OCI-LY7 (cell line): ENCODE data around the gene ECI2.

Experiments used
- EZH2phosphoT487 ChIP-seq: fragments of 200-600 bp; sonication (generic); IDR thresholded peaks from 2 replicates; pipeline ENCODE4 v1.6.1; 2018; ENCODE audit warnings: low read depth, borderline replicate concordance, mild to moderate bottlenecking, mixed run types, antibody characterized with exemption, low read length, moderate library complexity, mixed read lengths
- TF ChIP-seq, protein P1 (sequence below): fragments of 200-600 bp; sonication (generic); conservative IDR thresholded peaks from 2 replicates; pipeline ENCODE4 v1.5.1; 2014; ENCODE audit warnings: mild to moderate bottlenecking, antibody characterized with exemption, low read length, moderate library complexity, mixed read lengths

DNA sequence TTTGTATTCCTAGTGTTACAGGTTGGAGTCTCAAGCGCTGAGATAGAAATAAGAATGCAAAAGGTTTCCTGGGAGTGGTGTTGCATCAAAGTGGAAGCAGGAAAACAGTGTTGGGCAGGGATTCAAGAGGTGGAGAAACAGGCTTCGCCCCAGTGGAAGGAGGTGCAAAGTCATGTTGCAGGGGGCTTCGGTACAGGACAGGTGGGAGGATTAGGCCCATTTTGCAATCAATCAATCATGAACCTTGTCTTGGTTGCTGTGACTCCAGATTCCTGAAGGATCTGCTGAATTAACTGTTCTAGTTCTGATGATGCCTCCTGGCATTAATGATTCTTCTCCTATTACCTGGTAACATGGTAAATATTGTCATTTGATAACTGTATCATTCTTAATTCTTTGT is 34.1 kb downstream of the ECI2 start:
- TF ChIP-seq, protein P1, sequence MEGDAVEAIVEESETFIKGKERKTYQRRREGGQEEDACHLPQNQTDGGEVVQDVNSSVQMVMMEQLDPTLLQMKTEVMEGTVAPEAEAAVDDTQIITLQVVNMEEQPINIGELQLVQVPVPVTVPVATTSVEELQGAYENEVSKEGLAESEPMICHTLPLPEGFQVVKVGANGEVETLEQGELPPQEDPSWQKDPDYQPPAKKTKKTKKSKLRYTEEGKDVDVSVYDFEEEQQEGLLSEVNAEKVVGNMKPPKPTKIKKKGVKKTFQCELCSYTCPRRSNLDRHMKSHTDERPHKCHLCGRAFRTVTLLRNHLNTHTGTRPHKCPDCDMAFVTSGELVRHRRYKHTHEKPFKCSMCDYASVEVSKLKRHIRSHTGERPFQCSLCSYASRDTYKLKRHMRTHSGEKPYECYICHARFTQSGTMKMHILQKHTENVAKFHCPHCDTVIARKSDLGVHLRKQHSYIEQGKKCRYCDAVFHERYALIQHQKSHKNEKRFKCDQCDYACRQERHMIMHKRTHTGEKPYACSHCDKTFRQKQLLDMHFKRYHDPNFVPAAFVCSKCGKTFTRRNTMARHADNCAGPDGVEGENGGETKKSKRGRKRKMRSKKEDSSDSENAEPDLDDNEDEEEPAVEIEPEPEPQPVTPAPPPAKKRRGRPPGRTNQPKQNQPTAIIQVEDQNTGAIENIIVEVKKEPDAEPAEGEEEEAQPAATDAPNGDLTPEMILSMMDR, result no peak
- TF ChIP-seq EZH2phosphoT487, result no peak
